ENCODE measurements around the gene AUTS2.

The AUTS2 gene

GRCh38 chr7:70340236-70340635, 742.0 kb downstream of the AUTS2 start:
- H3K4me3 ChIP-seq (replicated peaks; ENCODE audit: insufficient read depth, low read length): no peak overlapping the region
- DNase-seq (ENCODE audit: low read depth in 1 of 2, low spot score in 1 of 2): no peak
- TF ChIP-seq SPI1 (IDR thresholded peaks at IDR 0.05; ENCODE audit: borderline replicate concordance, low read depth) (no peak), POLR2AphosphoS5 (IDR thresholded peaks at IDR 0.05; ENCODE audit: low read depth) (no peak), REST (IDR thresholded peaks at IDR 0.05; ENCODE audit: insufficient replicate concordance, low read depth) (no peak), GABPA (IDR thresholded peaks at IDR 0.05; ENCODE audit: low read depth) (no peak), CTCF (IDR thresholded peaks at IDR 0.05; ENCODE audit: insufficient read depth, low read length) (no peak)
- H3K27me3 ChIP-seq (ENCODE audit: insufficient read depth, poor library complexity, severe bottlenecking): no peaks in the 10 kb centered on the region
- H3K27ac ChIP-seq (replicated peaks): no peak overlapping the region

- no peaks in the 10 kb centered on the region for H3K27me3 ChIP-seq (ENCODE audit: insufficient read depth, poor library complexity, severe bottlenecking)
- H3K27ac ChIP-seq (replicated peaks): no peak overlapping the region
- TF ChIP-seq POLR2AphosphoS5 (IDR thresholded peaks at IDR 0.05; ENCODE audit: low read depth): no peak
- no peak for TF ChIP-seq GABPA (IDR thresholded peaks at IDR 0.05; ENCODE audit: low read depth)
- TF ChIP-seq CTCF (IDR thresholded peaks at IDR 0.05; ENCODE audit: insufficient read depth, low read length): no peak
- TF ChIP-seq REST (IDR thresholded peaks at IDR 0.05; ENCODE audit: insufficient replicate concordance, low read depth): no peak
- TF ChIP-seq SPI1 (IDR thresholded peaks at IDR 0.05; ENCODE audit: borderline replicate concordance, low read depth): no peak
- no peak for DNase-seq (ENCODE audit: low read depth in 1 of 2, low spot score in 1 of 2)
- H3K4me3 ChIP-seq (replicated peaks; ENCODE audit: insufficient read depth, low read length): no peak overlapping the region
These were observed 743.2 kb downstream of the AUTS2 start for GRCh38 chr7:70341446-70341845.

- TF ChIP-seq REST (IDR thresholded peaks at IDR 0.05; ENCODE audit: insufficient replicate concordance, low read depth) (no peak), GABPA (IDR thresholded peaks at IDR 0.05; ENCODE audit: low read depth) (no peak), CTCF (IDR thresholded peaks at IDR 0.05; ENCODE audit: insufficient read depth, low read length) (no peak), SPI1 (IDR thresholded peaks at IDR 0.05; ENCODE audit: borderline replicate concordance, low read depth) (no peak), POLR2AphosphoS5 (IDR thresholded peaks at IDR 0.05; ENCODE audit: low read depth) (no peak)
- DNase-seq (ENCODE audit: low read depth in 1 of 2, low spot score in 1 of 2): no peak
- Histone ChIP-seq H3K4me3 (replicated peaks; ENCODE audit: insufficient read depth, low read length) (no peak overlapping the region), H3K27me3 (ENCODE audit: insufficient read depth, poor library complexity, severe bottlenecking) (no peaks in the 10 kb centered on the region), H3K27ac (replicated peaks) (no peak overlapping the region)
These were observed 745.2 kb downstream of the AUTS2 start for GRCh38 chr7:70343519-70343918.

Data from HL-60 (cell line).